ENCODE measurements around the gene EBF3.

The EBF3 gene

GRCh38 chr10:129786216-129786615 lies 177.9 kb downstream of the EBF3 start:
- no peak for DNase-seq

- DNase-seq: no peak
Measured at GRCh38 chr10:129785536-129785981, 178.5 kb downstream of the EBF3 start.
